GM18511 (cell line): ENCODE results near the gene GSTT2.
"Not testable (repeated sequence)": the region's sequence is repeated elsewhere in the genome, so short reads cannot be mapped to it uniquely, and the experiment has no call there.

ENCODE experiments used
- ATAC-seq: cut with Tn5 transposase; IDR thresholded peaks from one replicate; pipeline ENCODE4 v1.9.1; 2021; ENCODE audit warnings: mild to moderate bottlenecking, moderate library complexity; ENCODE audit not compliant: unreplicated experiment

GSTT2 gene

DNA sequence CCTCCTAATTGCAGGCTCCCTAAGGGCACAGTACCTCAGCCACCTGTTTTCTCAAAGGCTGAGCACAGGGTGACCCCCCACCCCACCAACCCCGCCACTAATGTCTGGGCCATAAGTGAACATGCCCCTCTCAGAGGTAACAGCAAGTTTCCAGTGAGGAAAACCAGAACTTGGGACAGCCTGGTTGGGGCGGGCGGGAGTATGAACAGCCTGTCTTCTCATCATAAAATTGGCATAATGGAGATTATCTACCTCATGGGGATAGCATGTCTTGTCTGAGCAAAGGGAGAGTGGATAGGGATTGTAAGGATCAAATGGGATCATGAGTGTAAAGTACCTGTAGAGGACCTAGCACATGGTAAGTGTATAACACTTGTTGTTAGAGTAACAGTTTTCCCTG, 8.0 kb upstream of the GSTT2 start:
- ATAC-seq: not testable (repeated sequence)

DNA sequence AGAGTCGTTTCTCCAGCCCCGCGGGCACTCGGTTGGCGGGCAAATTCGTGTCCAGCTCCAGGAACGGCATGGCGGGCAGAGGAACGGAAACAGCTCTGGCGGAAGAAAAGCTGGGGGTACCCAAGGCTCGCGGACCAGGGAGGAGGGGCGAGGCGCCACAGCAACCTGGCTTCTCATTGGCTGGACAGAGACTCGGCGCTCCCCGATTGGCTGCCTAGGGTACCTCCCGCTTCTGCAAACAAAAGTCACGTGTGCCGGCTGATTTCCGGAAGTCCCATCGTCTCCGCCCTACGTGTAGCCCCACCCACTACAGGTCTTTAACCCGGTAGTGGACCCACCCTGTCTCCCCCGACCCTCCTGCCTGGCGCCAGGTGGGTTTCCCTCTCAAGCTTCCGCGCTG, 5.6 kb upstream of the GSTT2 start, which contains the start of gene DDT:
DDT (minus strand) TSS at position 97 of the 400 bp plus-strand sequence; CDS start at position 70, 27 bp downstream.
- ATAC-seq: peak; percentile 94

DNA sequence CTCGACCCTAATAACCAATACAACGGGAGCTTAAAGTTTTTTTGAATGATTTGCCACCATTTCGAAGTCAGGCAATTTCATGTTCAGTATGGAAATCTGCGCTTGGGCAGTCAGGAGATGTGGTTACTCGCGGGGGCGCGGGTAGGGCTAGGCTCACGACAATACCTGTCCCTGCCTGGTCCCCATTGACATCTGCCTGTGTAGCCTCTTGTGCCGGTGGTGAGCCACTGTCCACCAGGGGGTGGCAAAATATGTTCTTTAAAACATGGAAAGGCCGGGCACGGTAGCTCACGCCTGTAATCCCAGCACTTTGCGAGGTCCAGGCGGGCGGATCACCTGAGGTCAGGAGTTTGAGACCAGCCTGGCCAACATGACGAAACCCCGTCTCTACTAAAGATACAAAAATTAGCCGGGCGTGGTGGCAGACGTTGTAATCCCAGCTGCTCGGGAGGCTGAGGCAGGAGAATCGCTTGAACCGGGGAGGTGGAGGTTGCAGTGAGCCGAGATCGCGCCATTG, 5.0 kb upstream of the GSTT2 start:
- ATAC-seq: peak; percentile 59

DNA sequence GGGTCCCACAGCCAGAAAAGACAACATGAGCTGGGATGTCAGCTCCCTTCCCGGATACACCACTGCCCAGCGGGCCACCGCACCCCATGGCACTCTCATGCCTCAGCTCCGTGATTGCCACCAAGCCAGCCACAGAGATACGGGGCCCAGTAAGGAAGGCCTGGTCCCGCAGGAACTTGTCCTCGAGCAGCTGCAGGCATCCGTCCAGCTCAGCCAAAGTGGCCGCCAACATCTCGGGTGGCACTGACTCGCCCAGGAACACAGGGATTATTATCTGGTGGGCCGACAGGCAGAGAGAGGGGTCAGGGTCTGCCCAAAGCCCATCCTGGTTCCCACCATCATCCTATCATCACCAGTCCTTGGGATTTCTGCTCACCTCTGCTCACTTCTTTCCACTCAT, 2.6 kb upstream of the GSTT2 start:
- ATAC-seq: not testable (repeated sequence)

DNA sequence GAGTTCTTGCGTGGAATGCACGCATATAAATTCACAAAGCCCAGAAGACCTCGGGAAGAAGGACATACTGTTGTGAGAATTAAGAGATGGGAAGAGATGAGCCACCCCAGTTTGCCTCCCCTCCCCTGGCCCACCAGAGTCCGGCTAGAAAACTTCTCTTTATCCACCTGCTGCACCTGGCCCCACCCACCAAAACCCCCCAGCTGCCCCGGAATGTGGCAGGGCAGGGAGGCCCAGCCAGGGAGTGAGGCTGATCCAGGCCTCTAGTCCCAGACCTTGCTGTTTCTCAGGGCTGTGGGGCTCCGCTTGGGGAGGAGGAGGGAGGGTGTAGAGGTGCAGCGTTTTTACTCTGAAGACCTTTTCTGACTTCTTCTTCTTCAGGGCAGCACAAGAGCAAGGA, 633 bp downstream of the GSTT2 start:
- ATAC-seq: not testable (repeated sequence)

DNA sequence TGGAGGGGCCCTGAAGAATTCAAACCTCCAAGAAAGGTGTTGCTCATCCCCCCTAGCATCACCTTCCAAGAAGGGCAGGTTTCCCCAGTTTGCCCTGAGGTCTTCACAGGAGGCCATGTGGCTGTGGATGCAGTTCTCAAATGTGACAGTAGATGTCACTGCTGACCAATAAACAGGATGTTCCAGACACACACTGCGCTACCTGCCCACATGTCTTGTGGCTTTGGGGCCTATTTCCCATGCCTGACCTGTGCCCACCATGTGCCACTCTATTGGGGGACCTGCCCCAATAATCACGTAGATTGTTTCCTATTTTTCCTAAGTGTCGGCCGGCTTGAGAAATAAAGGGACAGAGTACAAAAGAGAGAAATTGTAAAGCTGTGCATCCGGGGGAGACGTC, 4.5 kb downstream of the GSTT2 start:
- no peak for ATAC-seq

DNA sequence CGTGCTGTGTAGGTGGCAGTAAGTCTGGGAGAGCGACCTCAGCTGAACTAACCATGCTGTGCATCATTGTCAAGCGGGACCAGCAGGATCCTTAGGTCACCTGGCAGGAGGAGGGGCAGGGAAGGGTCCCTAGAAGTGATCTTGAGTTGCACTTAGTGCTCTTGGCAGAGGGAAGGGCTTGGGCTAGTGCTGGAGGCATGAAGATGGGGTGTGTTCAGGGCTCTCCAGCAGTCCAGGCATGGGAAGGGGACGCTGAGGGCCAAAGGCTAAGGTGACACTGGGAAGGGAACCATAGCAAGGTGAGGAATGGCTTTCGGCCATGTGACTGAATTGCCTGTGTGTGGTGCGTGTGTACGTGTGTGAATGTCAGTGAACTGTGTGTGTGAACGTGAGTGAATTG, 6.2 kb downstream of the GSTT2 start:
- ATAC-seq: not testable (repeated sequence)

DNA sequence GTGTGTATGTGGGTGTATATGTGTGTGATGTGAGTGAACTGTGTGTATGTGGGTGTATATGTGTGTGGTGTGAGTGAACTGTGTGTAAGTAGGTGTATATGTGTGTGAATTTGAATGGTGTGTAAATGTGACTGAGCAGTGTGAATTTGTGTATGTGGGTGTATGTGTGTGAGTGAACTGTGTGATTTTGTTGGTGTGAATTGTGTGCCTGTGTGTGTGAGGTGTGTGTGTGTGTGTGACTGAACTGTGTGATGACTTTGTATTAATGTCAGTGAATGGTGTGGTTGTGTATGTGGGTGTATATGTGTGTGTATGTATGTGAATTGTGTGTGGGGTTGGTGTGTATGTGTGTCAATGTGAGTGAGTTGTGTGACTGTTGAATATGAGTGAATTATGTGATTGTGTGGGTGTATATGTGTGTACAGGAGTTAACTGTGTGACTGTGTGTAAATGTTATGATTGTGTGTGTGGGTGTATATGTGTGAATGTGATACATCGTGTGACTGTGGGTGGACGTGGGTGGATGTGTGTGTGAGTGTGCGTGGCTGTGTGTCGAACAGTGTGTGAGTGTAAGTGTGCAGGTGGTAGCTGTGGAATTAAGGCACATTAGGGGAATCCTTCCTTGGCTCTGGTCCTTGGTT, 6.7 kb downstream of the GSTT2 start:
- ATAC-seq: not testable (repeated sequence)

DNA sequence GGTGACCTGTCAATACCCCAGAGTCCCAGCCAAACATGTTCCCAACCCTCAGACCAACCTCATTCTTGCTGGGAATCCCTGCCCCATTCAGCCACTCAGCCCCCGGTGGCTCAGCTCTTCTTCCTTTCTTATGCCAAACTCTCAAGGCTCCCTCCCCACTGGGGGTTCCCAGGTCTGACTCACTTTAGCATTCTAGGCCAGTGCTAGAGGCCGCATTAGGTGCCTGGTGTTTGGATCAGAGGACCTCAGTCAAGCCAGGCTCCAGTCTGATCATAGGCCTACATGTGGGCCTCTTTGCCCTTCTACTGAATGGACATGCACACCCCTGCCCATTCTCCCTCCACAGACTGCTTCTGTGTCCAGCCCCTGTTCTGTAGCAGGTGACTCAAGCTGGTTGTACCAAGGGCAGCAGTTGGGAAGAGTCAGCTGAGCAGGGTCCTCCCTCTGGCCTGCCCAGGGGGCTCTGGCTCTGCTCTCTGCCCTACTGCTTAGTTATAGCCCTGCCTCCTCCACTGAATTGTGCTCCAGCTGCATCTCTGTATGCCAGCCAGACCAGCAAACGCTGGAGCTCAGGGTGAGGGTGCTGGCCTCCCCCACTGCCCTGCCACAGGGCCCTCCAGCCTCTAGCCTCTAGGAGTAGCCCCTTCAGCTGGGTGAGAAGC, 9.8 kb downstream of the GSTT2 start:
- ATAC-seq: not testable (repeated sequence)

DNA sequence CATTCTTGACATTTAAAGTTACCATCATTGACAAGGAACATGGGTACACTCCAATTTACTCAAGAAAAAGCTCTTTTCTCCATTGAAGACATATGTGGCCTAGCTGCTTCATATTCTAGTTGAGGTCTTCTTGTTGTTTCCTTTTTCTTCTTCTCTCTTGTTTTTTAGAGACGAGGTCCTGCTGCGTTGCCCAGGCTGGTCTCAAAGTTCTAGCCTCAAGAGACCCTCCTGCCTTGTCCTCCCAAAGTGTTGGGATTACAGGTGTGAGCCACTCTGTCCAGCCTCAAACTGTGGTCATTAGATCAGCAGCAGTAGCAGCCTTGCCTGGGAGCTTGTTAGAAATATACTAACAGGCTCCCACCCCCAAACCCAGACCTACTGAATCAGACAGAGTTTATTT, 13.1 kb downstream of the GSTT2 start:
- not testable (repeated sequence) for ATAC-seq

DNA sequence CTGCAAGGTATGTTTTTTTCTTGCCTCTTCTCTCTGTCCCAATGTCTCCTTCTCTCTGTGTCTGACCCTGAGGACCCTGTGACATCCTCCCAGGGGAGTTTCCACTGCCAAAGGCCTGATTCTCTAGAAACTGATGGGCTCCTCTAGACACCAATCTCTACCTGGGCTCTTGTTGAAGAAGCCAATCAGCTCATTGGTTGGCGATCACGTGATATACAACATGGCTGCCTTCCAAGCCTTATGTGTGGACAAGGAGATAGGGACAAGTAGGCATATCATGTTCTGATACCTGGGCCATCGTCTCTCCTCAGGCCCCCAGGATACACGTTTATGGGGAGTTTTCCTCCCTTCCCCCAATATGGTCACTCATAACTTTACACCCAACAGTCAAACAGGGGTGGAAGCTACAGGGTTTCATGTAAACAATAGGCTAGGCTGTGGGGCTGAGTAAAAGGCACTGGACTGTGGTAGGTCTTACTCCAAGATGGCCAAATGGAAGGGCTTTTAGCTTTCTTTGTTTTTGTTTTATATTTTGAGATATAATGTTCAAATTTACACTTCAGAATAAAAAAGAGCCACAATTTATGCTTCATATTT, 13.7 kb downstream of the GSTT2 start:
- ATAC-seq: not testable (repeated sequence)

DNA sequence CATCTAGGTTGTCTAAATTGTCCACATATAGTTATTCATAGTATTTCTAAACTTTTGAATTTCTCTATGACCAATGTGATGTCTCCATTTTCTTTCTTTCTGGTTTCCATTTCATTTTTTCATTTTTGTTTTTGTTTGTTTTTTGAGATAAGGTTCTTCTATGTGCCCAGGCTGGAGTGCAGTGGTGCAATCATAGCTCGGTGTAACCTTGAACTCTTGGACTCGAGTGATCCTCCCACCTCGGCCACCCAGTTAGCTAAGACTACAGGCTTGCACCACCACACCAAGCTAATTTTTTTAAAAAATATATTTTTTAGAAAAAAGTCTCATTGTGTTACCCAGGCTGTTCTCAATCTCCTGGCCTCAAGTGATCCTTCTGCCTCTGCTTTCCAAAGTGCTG, 17.2 kb downstream of the GSTT2 start:
- ATAC-seq: no peak

DNA sequence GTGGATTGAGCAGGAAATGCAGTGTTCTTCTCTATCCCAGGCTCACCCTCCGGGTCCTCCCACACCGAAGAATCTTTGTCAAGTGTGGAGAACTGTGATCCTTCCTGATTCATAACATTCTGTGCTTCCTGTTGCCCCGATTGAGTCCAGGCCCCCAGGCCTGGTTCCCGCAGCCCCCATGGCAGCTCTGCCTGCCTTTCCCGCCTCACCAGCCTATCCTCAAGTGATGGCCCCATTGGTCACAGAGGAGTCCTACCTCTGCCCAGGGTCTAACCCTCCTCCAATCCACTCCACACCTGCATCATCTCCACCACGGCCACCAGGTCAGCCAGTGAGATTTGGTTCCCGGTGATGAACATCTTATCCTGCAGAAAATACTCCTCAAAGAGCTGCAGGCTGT, 19.8 kb downstream of the GSTT2 start:
- not testable (repeated sequence) for ATAC-seq

DNA sequence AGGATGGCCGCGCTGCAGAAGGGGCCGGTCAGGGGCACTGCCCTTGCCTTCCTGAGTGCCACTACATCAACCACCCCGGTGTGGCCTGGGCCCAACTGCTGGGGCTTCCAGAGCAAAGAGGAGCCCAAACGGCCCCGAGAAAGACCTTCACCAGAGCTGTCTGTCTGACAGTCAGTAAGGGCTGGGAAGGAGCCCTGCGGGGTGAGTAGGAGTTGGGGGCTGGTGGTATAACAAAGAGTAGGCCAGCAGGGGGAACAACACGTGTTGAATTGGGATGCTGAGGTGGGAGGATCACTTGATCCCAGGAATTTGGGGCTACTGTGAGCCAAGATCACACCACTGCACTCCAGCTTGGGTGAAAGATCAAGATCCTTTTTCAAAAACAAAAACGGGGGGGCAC, 21.4 kb downstream of the GSTT2 start:
- ATAC-seq: no peak

DNA sequence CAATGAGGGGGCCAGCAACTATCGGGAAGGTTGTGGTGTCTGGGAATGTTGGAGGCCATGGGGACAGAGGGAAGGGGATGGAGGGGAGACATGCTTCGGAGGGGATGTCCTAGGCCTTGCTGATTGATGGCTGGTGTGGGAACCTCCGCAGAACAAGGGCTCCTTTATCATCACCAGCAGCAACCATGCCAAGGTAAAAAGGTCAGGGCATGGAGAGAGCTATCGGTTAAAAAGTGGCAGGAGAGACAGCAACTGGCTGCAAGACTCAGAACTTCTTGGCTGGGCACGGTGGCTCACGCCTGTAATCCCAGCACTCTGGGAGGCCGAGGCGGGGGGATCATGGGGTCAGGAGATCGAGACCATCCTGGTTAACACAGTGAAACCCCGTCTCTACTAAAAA, 22.3 kb downstream of the GSTT2 start:
- ATAC-seq: no peak

DNA sequence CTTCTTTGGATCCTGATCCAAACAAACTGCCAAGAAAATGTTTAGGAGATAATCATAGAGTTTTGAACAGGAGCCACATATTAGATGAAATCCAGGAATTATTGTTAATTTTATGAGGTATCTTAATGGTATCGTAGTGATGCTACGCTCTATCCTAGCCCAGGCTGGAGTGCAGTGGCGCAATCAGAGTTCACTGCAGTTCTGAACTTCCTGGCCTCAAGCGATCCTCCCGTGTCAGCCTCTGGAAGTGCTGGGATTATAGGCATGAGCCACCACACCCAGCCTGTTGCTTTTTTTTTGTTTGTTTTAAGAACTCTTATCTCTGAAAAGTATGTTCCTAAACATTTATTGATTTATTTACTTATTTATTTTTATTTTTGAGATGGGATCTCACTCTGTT, 22.9 kb downstream of the GSTT2 start:
- no peak for ATAC-seq

DNA sequence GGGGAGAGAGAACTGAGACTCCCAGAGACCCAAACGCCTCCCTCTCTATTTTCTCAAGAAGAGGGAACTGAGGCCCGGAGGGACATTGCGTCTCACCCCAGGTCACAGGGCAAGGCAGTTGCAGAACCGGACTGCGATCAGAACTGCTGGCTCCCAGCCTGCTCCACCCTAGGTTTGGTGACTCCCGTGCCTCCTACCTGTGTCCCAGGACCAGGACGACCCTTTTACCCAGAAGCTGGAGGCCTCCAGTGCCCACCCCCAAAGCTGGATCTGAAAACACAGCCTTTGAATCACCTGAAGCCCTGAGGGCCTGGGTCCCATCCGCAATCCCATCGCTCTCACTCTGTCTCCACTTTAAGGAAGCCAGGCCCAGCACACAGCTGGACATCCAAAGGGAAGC, 24.0 kb downstream of the GSTT2 start:
- ATAC-seq: no peak

DNA sequence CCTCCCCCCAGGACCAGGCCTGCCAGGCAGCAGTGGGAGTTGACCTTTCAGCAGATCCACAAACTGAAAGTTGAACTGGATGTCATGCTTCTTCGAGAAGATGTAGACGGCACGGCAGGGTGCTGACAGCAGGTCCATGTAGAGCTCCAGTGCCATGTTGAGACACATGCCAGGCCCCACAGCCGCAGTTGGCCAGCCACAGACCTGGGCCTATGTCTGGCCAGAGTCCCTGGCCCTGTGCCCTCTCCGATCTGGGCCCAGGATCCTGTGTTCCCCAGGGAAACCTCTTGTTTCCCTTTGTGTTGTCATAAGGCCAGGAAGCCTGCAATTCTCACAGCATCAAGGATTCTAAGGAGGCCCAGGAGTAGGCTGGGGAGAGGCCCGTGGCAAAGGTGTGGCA, 25.3 kb downstream of the GSTT2 start, which contains the start of gene GSTT4:
GSTT4 (minus strand) TSS at position 253 of the 400 bp plus-strand sequence; CDS start at position 156, 97 bp downstream.
- ATAC-seq: no peak

DNA sequence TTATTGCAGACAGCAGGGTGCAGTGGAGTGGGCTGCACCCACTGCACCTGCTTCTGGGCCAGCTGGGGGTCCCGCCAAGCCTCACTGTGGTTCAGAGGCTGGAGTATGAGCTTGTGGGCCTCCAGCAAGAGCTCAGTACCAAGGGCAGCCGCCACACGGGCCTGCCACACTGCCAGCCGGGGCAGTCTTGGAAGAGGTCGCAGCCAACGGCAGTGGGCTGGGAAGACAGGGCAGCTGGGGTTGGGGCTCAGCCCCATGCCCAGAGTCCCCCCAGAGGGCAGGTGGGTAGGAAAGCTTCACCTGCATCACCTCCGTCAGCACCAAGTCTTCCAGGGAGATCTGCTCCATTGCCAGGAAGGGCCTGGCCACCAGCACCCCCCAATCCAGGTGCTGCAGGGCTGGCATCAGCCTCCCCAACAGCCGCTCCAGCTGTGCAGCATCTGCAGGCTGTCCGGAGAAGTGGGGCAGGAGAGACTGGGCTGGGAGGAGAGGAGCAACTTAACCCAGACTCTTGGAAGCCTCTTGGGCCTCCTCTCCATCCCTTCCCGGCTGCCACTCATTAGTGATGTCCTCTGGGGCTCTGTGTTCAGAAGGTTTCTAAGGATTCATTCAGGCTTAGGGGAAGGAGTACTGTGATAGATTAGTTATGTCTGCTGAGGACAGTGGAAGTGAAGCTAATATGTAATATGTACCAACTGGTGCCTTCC, 26.4 kb downstream of the GSTT2 start:
- no peak for ATAC-seq

DNA sequence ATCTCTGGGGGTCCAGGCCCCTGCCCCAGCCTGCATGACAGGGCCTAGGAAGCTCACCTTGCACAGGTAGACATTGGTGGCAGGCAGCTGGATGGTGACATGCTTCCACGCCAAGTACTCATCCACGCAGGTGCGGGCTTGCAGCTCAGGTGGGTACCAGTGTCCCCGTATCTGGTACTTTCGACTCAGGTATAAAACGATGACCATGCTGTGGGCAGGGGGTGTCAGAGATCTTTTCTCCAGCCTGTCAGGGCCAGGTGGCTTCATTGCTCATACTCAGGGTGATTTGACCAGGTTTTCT, 26.9 kb downstream of the GSTT2 start:
- no peak for ATAC-seq

DNA sequence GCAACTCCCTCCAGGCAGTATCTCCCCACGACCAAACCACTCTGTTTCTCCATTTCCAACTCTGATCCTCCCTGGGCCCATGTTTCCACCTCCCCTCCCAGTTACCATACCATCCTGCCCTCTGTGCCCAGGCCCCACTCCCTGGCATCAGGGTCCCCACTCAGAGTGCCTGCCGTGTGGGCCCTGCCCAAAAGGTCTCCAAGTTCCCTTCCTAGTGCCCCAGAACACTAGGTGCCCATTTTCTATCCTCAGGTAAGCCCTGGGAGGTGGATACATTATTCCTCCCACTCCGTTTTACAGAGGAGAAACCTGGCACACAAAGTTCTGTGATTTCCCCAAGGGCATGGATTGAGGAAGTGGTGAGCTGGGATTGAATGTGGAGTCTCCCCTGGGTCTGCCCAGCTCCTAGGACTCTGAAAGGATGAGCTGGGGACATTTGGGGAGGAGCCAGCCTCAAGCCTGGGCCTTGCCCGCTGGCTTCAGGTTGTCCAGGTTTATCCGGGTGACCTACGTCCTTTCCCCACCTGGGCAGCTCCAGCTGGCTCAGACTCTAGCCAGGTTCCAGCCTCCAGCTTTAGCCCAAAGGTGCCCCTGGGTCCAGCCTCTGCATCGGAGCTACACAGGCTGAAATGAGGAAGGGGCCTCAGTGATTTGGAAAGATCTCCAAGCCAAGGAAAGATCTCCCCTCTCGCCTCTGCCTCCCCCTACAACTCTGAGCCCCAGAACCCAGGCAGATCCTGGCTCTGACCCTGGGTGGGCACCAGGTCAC, 27.5 kb downstream of the GSTT2 start:
- no peak for ATAC-seq
